Neuron (in vitro differentiated cells): Measurements from ENCODE around the gene EN1.

Experiments
- H2AFZ ChIP-seq: one replicate; pipeline ENCODE4 v1.6.1; 2013; ENCODE audit warnings: low read depth, mild to moderate bottlenecking, inconsistent platforms, low read length, moderate library complexity
- H3K27me3 ChIP-seq: one replicate; pipeline ENCODE4 v1.6.1; 2013; ENCODE audit warnings: low read length; ENCODE audit not compliant: insufficient read depth
- H3K36me3 ChIP-seq: one replicate; pipeline ENCODE4 v1.6.1; 2013; ENCODE audit warnings: low read length; ENCODE audit not compliant: insufficient read depth
- H3K4me1 ChIP-seq: one replicate; pipeline ENCODE4 v1.6.1; 2013; ENCODE audit warnings: low read length; ENCODE audit not compliant: insufficient read depth
- H3K4me3 ChIP-seq: 2 replicates; pipeline ENCODE4 v1.5.1; 2013; ENCODE audit warnings: mild to moderate bottlenecking, low read length, moderate library complexity
- H3K9me3 ChIP-seq: one replicate; pipeline ENCODE4 v1.6.1; 2013; ENCODE audit warnings: low read length

The EN1 gene

DNA sequence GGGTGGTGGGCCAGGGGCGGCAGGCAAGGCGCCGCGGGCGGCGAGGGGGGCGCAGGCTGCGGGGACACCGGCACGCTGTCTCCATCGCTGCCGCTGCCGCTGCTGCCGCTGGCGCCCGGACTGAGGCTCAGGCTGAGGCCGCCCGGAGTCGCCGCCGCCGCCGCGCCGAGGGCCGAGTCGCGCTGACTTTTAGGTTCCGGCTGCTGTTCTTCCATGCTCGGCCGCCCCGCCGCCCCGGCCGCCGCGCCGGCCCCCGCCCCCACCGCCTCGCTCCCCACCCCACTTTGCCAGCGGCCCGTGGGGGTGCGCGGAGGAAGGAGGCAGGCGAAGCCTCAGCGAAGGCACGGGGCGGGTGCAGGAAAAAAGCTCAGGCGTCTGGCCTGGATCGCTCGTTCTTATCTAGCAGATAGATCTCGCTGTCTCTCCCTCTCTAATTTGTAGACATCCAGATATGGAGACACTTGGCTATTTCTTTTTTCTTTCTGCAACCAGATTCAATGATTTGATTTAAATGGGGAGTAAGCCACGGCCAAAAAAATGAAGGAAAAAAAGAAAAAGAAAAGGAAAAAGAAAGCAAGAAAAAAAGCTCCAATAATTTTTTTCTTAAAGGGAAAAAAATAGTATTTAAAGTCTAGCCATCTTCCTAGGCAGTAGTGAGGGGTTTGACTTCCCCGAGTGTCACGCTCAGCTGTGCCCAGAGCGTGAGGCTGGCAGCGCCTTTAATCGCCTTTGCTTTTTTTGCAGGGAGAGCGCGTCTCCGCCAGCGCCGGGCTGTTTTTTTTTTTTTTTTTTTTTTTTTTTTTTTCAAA lies at the start of gene EN1:
Gene EN1, minus strand, starts transcription at position 696 of the 809 bp plus-strand sequence. Its CDS starts 481 bp downstream, at position 215.
- no peak within 1 kb of the TSS for H2AFZ ChIP-seq
- peaks cover 3% of the 10 kb centered on the region for H3K9me3 ChIP-seq
- H3K4me3 ChIP-seq, result no peak within 1 kb of the TSS
- H3K4me1 ChIP-seq, result peaks cover 4% of the 10 kb centered on the region
- H3K27me3 ChIP-seq, result peaks cover 89% of the 10 kb centered on the region
- no peaks in the 10 kb centered on the region for H3K36me3 ChIP-seq

DNA sequence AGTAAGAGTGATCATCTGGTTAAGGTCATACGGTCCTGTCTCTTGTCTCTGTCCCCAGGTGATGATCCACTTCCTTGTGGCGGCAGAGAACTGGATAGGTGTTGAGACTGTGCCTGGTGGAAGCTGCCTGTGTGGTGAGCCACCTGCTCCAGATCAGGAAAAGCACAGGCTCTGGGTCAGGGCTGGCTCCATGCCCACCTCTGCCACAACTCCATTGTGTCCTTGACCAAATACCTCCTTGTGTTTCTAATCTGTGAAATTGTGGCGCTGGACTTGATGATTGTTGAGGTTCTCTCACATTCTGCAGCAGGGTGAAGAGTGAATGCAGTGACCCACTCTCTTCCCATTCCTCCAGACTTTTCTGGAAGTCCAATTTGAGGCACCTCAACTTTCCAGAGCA lies 45.7 kb upstream of the EN1 start:
- no peaks in the 10 kb centered on the region for H3K36me3 ChIP-seq
- H3K4me3 ChIP-seq, result no peak overlapping the region
- H2AFZ ChIP-seq, result no peak overlapping the region
- no peaks in the 10 kb centered on the region for H3K4me1 ChIP-seq
- no peaks in the 10 kb centered on the region for H3K27me3 ChIP-seq
- H3K9me3 ChIP-seq, result no peaks in the 10 kb centered on the region

DNA sequence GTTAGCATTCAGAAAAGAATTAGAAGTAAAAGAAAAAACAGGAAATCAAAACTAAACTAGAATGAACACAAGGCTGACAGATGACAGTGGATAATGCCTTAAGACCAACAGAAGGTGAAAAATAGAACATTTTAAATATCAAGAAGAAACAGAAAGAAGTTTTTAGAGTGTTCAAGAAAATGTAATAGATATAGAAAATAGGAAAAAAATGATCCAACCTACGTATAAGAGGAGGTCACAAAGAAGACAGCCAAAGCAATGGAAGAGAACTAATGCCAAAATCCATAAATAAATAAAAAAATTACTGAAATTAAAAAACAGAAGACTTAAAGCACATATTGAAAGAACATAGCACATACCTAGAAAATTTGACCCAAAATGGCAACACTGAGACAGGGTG lies 42.5 kb upstream of the EN1 start:
- H3K36me3 ChIP-seq, result no peaks in the 10 kb centered on the region
- H3K27me3 ChIP-seq, result no peaks in the 10 kb centered on the region
- H3K4me3 ChIP-seq, result no peak overlapping the region
- H3K9me3 ChIP-seq, result no peaks in the 10 kb centered on the region
- no peak overlapping the region for H2AFZ ChIP-seq
- H3K4me1 ChIP-seq, result no peaks in the 10 kb centered on the region

DNA sequence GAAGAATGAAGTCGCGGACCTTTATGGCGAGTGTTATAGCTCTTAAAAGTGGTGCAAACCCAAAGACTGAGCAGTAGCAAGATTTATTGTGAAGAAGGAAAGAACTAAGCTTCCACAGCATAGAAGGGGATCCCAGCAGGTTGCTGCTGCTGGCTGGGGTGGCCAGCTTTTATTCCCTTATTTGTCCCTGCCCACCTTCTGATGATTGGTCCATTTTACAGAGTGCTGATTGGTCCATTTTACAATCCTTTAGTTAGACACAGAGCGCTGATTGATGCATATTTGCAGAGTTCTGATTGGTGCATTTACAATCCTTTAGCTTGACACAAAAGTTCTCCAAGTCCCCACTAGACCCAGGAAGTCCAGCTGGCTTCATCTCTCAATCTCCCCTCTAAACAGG lies 36.3 kb upstream of the EN1 start:
- H3K36me3 ChIP-seq, result no peaks in the 10 kb centered on the region
- H2AFZ ChIP-seq, result no peak overlapping the region
- no peaks in the 10 kb centered on the region for H3K4me1 ChIP-seq
- no peaks in the 10 kb centered on the region for H3K27me3 ChIP-seq
- H3K9me3 ChIP-seq, result no peaks in the 10 kb centered on the region
- no peak overlapping the region for H3K4me3 ChIP-seq

DNA sequence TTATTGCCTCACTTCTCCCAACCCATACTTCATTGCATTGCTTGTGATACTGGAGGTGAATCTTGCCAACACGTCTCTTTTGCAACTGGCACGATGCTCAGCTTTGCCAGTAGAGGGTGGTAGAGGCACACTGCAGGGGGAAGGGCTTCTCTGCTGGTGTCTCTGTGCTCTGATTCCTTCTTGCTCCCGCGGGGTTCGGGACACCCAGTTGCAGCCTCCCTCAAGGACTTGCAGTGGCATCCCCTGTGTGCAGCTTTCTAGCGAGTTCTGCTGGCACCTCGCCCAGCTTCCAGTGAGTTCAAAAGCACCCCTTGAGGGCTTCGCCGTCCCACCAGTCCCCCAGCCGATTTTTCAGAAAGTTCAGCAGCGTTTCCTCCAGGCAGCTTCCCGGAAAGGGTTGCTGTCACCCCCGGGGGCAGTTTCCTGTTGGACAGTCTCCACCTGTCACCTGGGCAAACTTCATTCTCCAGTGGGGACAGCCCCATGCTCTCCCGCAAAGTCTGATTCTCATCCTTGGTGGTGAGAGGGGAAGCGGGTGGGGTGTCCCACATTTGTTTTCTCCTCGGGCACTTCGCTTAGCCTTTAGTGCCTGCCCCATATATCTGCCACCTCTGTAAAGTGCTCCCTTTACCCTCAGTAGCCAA lies 35.4 kb upstream of the EN1 start:
- no peaks in the 10 kb centered on the region for H3K36me3 ChIP-seq
- no peaks in the 10 kb centered on the region for H3K9me3 ChIP-seq
- no peaks in the 10 kb centered on the region for H3K4me1 ChIP-seq
- H2AFZ ChIP-seq, result no peak overlapping the region
- H3K27me3 ChIP-seq, result no peaks in the 10 kb centered on the region
- H3K4me3 ChIP-seq, result no peak overlapping the region

DNA sequence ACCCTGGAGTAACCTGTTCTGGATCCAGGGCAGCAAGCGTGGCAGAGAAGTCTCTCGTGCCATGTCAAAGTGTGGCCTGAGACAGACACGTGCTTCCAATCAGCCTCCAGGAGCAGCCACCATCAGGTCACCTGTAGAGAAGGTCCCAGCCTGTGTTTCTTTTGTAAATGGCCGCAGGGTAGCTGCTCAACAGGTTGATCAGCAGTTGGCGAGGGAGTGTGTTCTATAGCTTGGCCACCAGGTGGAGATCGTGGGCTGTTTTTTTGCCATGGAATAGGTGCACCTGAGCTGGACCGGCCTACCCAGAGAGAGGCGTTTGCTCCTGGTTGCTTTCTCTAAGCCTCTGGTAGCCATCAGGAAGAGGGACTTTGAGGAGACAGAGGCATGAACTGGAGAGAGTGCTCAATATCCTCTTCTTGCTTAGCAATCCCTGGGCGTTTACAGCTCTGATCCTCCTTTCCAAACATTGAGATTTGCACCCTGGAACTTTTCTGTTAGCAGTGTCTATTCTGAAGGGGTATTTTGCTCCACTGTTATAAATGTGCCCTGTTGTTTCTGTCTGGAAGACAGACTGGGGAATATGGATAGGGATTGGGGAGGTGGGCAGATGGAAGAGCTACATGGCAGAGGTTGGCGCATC lies 34.2 kb upstream of the EN1 start:
- Histone ChIP-seq H3K4me1 (no peaks in the 10 kb centered on the region), H3K4me3 (no peak overlapping the region), H3K9me3 (no peaks in the 10 kb centered on the region), H3K27me3 (no peaks in the 10 kb centered on the region), H3K36me3 (no peaks in the 10 kb centered on the region), H2AFZ (no peak overlapping the region)

DNA sequence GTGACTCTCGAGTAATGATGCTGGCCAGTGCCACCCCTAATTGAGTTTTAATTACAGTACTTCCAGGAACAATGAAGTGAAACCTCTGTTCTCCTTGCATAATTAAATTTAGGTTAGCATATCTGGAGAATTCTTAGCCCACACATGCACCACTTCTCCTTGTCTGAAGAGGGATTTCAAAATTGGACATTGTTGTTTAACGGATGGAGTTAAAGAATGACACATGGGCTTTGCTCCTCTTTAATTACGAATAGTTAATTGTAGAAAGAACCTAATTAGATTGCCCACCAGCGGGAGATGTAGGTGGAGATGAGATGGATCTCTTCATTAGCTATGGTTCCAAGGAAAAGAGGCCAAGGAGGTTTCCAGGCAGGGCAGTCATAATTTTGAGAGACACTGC lies 33.1 kb upstream of the EN1 start:
- H3K9me3 ChIP-seq, result no peaks in the 10 kb centered on the region
- H3K36me3 ChIP-seq, result no peaks in the 10 kb centered on the region
- H3K4me3 ChIP-seq, result no peak overlapping the region
- no peaks in the 10 kb centered on the region for H3K27me3 ChIP-seq
- H2AFZ ChIP-seq, result no peak overlapping the region
- no peaks in the 10 kb centered on the region for H3K4me1 ChIP-seq

DNA sequence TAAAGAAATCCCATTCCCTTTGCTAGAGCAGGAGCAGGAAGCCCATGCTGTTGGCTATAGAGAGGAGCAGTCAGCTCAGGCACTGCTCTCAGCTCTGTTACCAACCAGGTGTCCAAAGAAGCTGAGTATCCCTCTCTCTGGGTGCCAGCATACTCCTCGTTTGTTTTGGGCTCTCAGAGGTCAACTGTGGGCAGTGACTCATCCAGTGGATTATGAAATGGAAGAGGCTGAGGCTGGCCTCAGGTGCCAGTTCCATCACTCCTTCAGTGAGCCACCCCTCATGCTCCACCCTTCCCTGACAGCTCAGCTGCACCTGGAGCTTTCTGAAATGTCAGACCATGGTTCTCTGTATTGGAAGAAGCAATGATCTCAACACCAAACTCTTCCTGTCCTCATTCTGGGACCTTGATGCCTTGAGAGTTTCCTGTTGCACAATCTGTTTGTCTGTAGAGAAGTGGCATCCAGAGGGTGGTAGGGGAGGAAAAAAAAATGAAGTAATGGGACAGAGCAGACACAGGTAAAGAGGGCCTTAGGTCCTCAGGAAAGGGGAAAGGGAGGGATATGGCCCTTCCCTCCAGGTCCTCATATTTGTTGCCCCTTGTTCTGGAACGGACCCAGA lies 31.2 kb upstream of the EN1 start:
- H3K9me3 ChIP-seq, result no peaks in the 10 kb centered on the region
- H3K4me3 ChIP-seq, result no peak overlapping the region
- no peak overlapping the region for H2AFZ ChIP-seq
- H3K4me1 ChIP-seq, result no peaks in the 10 kb centered on the region
- H3K27me3 ChIP-seq, result no peaks in the 10 kb centered on the region
- no peaks in the 10 kb centered on the region for H3K36me3 ChIP-seq

DNA sequence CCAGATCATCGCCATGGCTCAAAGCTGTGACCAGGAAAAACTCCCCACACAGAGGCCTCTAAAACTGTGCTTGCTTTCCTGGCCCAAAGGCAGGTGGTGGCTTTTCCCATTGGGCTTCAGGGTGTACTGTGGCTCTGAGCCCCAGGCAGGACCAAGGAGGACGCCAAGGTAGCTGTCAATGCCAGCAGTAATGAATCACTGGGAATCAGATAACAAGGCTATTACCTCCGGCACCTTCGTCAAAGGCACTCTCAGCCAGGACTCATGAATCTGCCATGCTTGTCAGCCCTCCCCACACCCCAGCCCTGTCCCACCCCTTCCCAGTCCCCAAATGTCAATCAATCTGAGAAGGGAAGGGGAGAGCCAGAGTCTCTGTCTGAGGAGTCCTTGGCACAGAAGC lies 27.9 kb upstream of the EN1 start:
- H3K36me3 ChIP-seq, result no peaks in the 10 kb centered on the region
- H3K4me1 ChIP-seq, result no peaks in the 10 kb centered on the region
- H3K4me3 ChIP-seq, result no peak overlapping the region
- H3K9me3 ChIP-seq, result no peaks in the 10 kb centered on the region
- no peak overlapping the region for H2AFZ ChIP-seq
- no peaks in the 10 kb centered on the region for H3K27me3 ChIP-seq

DNA sequence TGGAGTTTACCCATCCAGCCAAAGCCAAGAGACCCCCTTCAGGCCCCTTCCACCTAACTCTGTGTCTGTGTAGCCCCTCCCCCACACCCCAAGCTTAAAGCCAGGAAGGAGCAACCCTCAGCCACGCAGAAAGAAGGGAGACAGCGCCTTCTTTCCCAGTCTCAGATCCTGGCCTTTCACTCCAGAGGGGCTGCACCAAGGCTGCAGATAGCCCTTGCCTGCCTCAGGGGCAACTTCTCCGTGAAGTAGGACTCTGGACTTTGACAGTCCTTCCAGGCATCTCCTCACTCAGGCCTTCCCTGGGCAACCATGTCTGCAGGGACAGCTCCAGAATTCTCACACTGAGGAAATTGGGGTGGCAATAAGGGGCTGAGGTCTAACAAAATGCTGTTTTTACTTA lies 26.9 kb upstream of the EN1 start:
- Histone ChIP-seq H3K27me3 (no peaks in the 10 kb centered on the region), H3K4me1 (no peaks in the 10 kb centered on the region), H3K4me3 (no peak overlapping the region), H3K36me3 (no peaks in the 10 kb centered on the region), H3K9me3 (no peaks in the 10 kb centered on the region), H2AFZ (no peak overlapping the region)

DNA sequence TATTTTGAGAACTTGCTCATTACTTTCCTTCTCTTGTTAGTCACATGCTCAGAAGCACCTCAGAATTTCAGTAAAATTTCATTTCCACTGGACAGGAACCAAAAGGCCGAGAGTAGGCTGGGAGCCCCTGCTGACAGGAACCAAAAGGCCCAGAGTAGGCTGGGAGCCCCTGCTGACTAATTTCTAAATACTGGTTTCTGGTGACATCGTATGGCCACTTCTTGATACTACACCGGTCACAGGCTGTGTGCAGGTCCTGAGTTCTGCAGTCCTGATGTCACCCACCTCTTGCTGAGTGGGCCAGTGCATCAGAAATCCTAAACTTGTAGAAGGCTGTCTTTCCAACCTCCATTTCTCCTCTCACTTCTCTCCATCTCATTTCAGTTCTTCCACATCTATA lies 17.7 kb upstream of the EN1 start:
- peaks cover 41% of the 10 kb centered on the region for H3K27me3 ChIP-seq
- H2AFZ ChIP-seq, result no peak overlapping the region
- no peaks in the 10 kb centered on the region for H3K9me3 ChIP-seq
- no peak overlapping the region for H3K4me3 ChIP-seq
- H3K36me3 ChIP-seq, result no peaks in the 10 kb centered on the region
- H3K4me1 ChIP-seq, result no peaks in the 10 kb centered on the region

DNA sequence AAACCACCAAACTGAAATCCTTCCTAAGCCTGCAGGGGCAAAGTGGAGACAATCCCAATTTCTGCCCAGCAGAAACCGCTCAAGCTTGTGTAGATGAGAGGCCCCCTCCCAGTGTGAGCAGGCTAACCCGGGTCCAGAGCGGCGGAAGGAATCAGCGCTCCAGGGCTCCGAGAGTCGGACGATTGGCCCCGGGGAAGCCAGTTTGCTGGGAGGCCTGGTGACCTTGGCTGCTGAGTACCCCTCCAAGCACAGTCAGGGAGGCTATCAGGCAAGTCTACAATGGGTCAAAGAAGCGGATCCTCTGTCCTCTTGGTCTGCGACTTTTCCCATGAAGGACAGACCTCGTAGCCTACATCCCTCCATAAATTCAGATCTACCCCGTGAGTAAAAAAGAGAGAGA lies 16.8 kb upstream of the EN1 start:
- Histone ChIP-seq H3K27me3 (peaks cover 50% of the 10 kb centered on the region), H3K36me3 (no peaks in the 10 kb centered on the region), H2AFZ (no peak overlapping the region), H3K9me3 (no peaks in the 10 kb centered on the region), H3K4me3 (no peak overlapping the region), H3K4me1 (no peaks in the 10 kb centered on the region)

DNA sequence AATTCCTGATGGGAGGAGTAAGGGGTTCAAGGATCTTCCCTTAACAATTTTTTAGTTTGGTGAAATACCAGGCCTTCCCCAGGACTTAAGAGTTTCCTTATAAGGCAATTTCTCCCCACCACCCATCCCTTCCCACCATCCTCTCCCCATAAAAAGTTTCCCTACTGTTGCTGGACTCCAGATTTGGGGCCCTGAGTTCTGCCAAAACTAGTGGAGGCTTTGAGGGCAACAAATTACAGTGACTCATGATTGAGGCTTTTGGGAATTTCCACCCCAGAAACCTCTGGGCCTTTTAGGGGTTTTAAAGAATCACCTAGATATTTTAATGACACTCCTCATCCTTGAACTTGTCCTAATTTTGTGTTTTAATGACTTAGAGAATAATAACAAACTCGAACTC lies 14.3 kb upstream of the EN1 start:
- H2AFZ ChIP-seq, result no peak overlapping the region
- no peaks in the 10 kb centered on the region for H3K9me3 ChIP-seq
- H3K27me3 ChIP-seq, result peaks cover 75% of the 10 kb centered on the region
- no peaks in the 10 kb centered on the region for H3K4me1 ChIP-seq
- H3K4me3 ChIP-seq, result no peak overlapping the region
- no peaks in the 10 kb centered on the region for H3K36me3 ChIP-seq
